ENCODE data around the gene IRGC.

- TF ChIP-seq KDM1A (IDR thresholded peaks at IDR 0.05) = no peak
- TF ChIP-seq CTCF (IDR thresholded peaks at IDR 0.05 in 2 of 3, conservative IDR thresholded peaks at IDR 0.05 in 1 of 3; ENCODE audit: insufficient read depth in 2 of 3, low read depth in 1 of 3, low read length in 3 of 3) = no peak
- TF ChIP-seq ZNF444 (CRISPR knock-in tag; IDR thresholded peaks at IDR 0.05) = no peak
- no peak for TF ChIP-seq TFAP4 (CRISPR knock-in tag; IDR thresholded peaks at IDR 0.05; ENCODE audit: borderline replicate concordance)
- TF ChIP-seq ZNF592 (IDR thresholded peaks at IDR 0.05) = no peak
- no peak for TF ChIP-seq ZNF644 (tag; IDR thresholded peaks at IDR 0.05; ENCODE audit: low read depth)
- no peak for TF ChIP-seq DNMT1 (IDR thresholded peaks at IDR 0.05)
- TF ChIP-seq POLR2A (conservative IDR thresholded peaks at IDR 0.05) = no peak
- TF ChIP-seq SP1 (CRISPR knock-in tag; IDR thresholded peaks at IDR 0.05) = no peak
- TF ChIP-seq ZNF311 (CRISPR knock-in tag; IDR thresholded peaks at IDR 0.05) = no peak
- TF ChIP-seq, protein P1, sequence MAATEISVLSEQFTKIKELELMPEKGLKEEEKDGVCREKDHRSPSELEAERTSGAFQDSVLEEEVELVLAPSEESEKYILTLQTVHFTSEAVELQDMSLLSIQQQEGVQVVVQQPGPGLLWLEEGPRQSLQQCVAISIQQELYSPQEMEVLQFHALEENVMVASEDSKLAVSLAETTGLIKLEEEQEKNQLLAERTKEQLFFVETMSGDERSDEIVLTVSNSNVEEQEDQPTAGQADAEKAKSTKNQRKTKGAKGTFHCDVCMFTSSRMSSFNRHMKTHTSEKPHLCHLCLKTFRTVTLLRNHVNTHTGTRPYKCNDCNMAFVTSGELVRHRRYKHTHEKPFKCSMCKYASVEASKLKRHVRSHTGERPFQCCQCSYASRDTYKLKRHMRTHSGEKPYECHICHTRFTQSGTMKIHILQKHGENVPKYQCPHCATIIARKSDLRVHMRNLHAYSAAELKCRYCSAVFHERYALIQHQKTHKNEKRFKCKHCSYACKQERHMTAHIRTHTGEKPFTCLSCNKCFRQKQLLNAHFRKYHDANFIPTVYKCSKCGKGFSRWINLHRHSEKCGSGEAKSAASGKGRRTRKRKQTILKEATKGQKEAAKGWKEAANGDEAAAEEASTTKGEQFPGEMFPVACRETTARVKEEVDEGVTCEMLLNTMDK (IDR thresholded peaks at IDR 0.05; ENCODE audit: borderline replicate concordance, insufficient read depth, low read depth, low read length, poor library complexity, severe bottlenecking) = no peak
These were observed 20.1 kb downstream of the IRGC start for GRCh38 chr19:43735957-43736356.

Measured in K562 (cell line).